ENCODE results near the gene CLECL1.

CLECL1 gene

GRCh38 chr12:9752145-9752933, 19.4 kb upstream of the CLECL1 start:
- DNase-seq (ENCODE audit: low read depth): no peak
- TF ChIP-seq CTCF (conservative IDR thresholded peaks at IDR 0.05; ENCODE audit: low read depth, low read length): no peak
- H3K4me3 ChIP-seq (ENCODE audit: low read length): no peak overlapping the region

GRCh38 chr12:9751204-9752144, 18.6 kb upstream of the CLECL1 start:
- H3K4me3 ChIP-seq (ENCODE audit: low read length): no peak overlapping the region
- DNase-seq (ENCODE audit: low read depth): no peak
- no peak for TF ChIP-seq CTCF (conservative IDR thresholded peaks at IDR 0.05; ENCODE audit: low read depth, low read length)

- no peak overlapping the region for H3K4me3 ChIP-seq (ENCODE audit: low read length)
- peak; percentile 11 for DNase-seq (ENCODE audit: low read depth)
- TF ChIP-seq CTCF (conservative IDR thresholded peaks at IDR 0.05; ENCODE audit: low read depth, low read length): peak; percentile 84
Observed at GRCh38 chr12:9750276-9751203, 17.6 kb upstream of the CLECL1 start.

GRCh38 chr12:9749640-9750039, 16.7 kb upstream of the CLECL1 start:
- H3K4me3 ChIP-seq (ENCODE audit: low read length): no peak overlapping the region
- DNase-seq (ENCODE audit: low read depth): no peak
- TF ChIP-seq CTCF (conservative IDR thresholded peaks at IDR 0.05; ENCODE audit: low read depth, low read length): no peak

- DNase-seq (ENCODE audit: low read depth): no peak
- TF ChIP-seq CTCF (conservative IDR thresholded peaks at IDR 0.05; ENCODE audit: low read depth, low read length): no peak
- H3K4me3 ChIP-seq (ENCODE audit: low read length): no peak overlapping the region
Observed at GRCh38 chr12:9745199-9745598, 12.3 kb upstream of the CLECL1 start.

- DNase-seq (ENCODE audit: low read depth): no peak
- no peak for TF ChIP-seq CTCF (conservative IDR thresholded peaks at IDR 0.05; ENCODE audit: low read depth, low read length)
- H3K4me3 ChIP-seq (ENCODE audit: low read length): no peak overlapping the region
Observed at GRCh38 chr12:9742661-9743060, 9.8 kb upstream of the CLECL1 start.

All from retinal pigment epithelial cell (primary cell).